CD14-positive monocyte (primary cell): ENCODE measurements around the gene CCL28. TPM values are rescaled to one million over a fixed set of nuclear protein-coding genes. Genes with fewer than 3 reads are reported as not detected.

ENCODE experiments used
- DNase-seq, 3 donors: peaks; one replicate each; pipeline ENCODE4 v3.0.0-alpha.2; 2011 to 2022
- H2AFZ ChIP-seq: 2 replicates; pipeline ENCODE4 v1.6.0; 2012; ENCODE audit warnings: mild to moderate bottlenecking, low read depth, low read length, inconsistent platforms; ENCODE audit not compliant: insufficient read depth, poor library complexity, severe bottlenecking
- H3K27ac ChIP-seq, 2 donors: 1 replicate in 1 of 2; 2 replicates in 1 of 2; pipeline ENCODE4 v1.5.1; 2012 to 2013; ENCODE audit warnings: low read length in 2 of 2, control low read depth in 1 of 2, inconsistent platforms in 1 of 2, low read depth in 1 of 2, mild to moderate bottlenecking in 1 of 2
- H3K27me3 ChIP-seq, 2 donors: one replicate each; pipeline versions ENCODE4 v1.6.0 to v1.6.1; 2011 to 2013; ENCODE audit warnings: low read length in 2 of 2; ENCODE audit not compliant: control insufficient read depth in 2 of 2, insufficient read depth in 2 of 2
- H3K36me3 ChIP-seq, 2 donors: replicated peaks in 1 of 2; 1 replicate in 1 of 2; 2 replicates in 1 of 2; pipeline versions ENCODE4 v1.5.1 to v1.6.1; 2012 to 2013; ENCODE audit warnings: low read length in 2 of 2, control low read depth in 1 of 2, inconsistent platforms in 1 of 2, mild to moderate bottlenecking in 1 of 2; ENCODE audit not compliant: insufficient read depth in 2 of 2, control insufficient read depth in 1 of 2
- H3K4me1 ChIP-seq, 2 donors: 1 replicate in 1 of 2; 2 replicates in 1 of 2; pipeline versions ENCODE4 v1.5.1 to v1.6.1; 2012 to 2013; ENCODE audit warnings: low read length in 2 of 2, control low read depth in 1 of 2, inconsistent platforms in 1 of 2, mild to moderate bottlenecking in 1 of 2, moderate library complexity in 1 of 2; ENCODE audit not compliant: insufficient read depth in 2 of 2, control insufficient read depth in 1 of 2
- H3K4me2 ChIP-seq: replicated peaks from 2 replicates; pipeline ENCODE3; 2012; ENCODE audit warnings: low read length, moderate library complexity, mild to moderate bottlenecking; ENCODE audit not compliant: poor library complexity, severe bottlenecking; ENCODE audit errors: extremely low read depth
- H3K4me3 ChIP-seq, 3 experiments: fragments of 200-600 bp in 1 of 3; sonication (generic) in 1 of 3; replicated peaks in 1 of 3; 1 replicate in 2 of 3; 2 replicates in 1 of 3; pipeline ENCODE4 v1.5.1; 2011 to 2013; ENCODE audit warnings: low read length in 3 of 3, mild to moderate bottlenecking in 3 of 3, control low read depth in 2 of 3, low read depth in 2 of 3, inconsistent platforms in 1 of 3, moderate library complexity in 1 of 3
- H3K79me2 ChIP-seq: 2 replicates; pipeline ENCODE4 v1.6.0; 2012; ENCODE audit warnings: mild to moderate bottlenecking, control low read depth, inconsistent platforms, low read length, moderate library complexity; ENCODE audit not compliant: insufficient read depth
- H3K9ac ChIP-seq: 2 replicates; pipeline ENCODE4 v1.6.0; 2017; ENCODE audit warnings: low read length, mild to moderate bottlenecking; ENCODE audit not compliant: insufficient read depth, poor library complexity, severe bottlenecking
- H3K9me3 ChIP-seq, 2 donors: replicated peaks in 1 of 2; 1 replicate in 1 of 2; 2 replicates in 1 of 2; pipeline versions ENCODE4 v1.5.1 to v1.6.1; 2012 to 2013; ENCODE audit warnings: low read length in 2 of 2, control low read depth in 1 of 2; ENCODE audit not compliant: control insufficient read depth in 1 of 2, insufficient read depth in 1 of 2
- H4K20me1 ChIP-seq: 2 replicates; pipeline ENCODE4 v1.6.0; 2012; ENCODE audit warnings: mild to moderate bottlenecking, low read length, control low read depth, moderate library complexity; ENCODE audit not compliant: insufficient read depth
- H3K27ac Mint-ChIP-seq, 7 donors: one replicate each; pipeline ENCODE4 v1.8.0; 2020; ENCODE audit warnings: mild to moderate bottlenecking in 7 of 7, mixed read lengths in 7 of 7, moderate library complexity in 6 of 7, inconsistent platforms in 2 of 7
- H3K27me3 Mint-ChIP-seq, 3 donors: one replicate each; pipeline ENCODE4 v1.8.0; 2021 to 2022; ENCODE audit warnings: low read depth in 3 of 3, mild to moderate bottlenecking in 3 of 3, mixed read lengths in 3 of 3, moderate library complexity in 3 of 3, inconsistent platforms in 1 of 3
- H3K36me3 Mint-ChIP-seq, 2 donors: one replicate each; pipeline ENCODE4 v1.8.0; 2020; ENCODE audit warnings: mixed read lengths in 2 of 2, inconsistent platforms in 1 of 2, mild to moderate bottlenecking in 1 of 2
- H3K4me1 Mint-ChIP-seq: one replicate; pipeline ENCODE4 v1.8.0; 2020; ENCODE audit warnings: mild to moderate bottlenecking, mixed read lengths
- H3K4me3 Mint-ChIP-seq, 2 donors: one replicate each; pipeline ENCODE4 v1.8.0; 2020; ENCODE audit warnings: mild to moderate bottlenecking in 2 of 2, mixed read lengths in 2 of 2, moderate library complexity in 1 of 2
- H3K9me3 Mint-ChIP-seq, 7 donors: one replicate each; pipeline ENCODE4 v1.8.0; 2020 to 2022; ENCODE audit warnings: mixed read lengths in 7 of 7, mild to moderate bottlenecking in 6 of 7, moderate library complexity in 6 of 7, inconsistent platforms in 2 of 7
- CTCF ChIP-seq: fragments of 200-600 bp; IDR thresholded peaks from one replicate; pipeline ENCODE4 v1.8.0; 2022; ENCODE audit warnings: antibody characterized with exemption, mild to moderate bottlenecking
- WGBS: methylation state at CpG from one replicate; pipeline ENCODE4 v1.1.5; 2013; ENCODE audit warnings: missing lambda C conversion rate; ENCODE audit not compliant: insufficient coverage; 5-methylcytosine and 5-hydroxymethylcytosine counted together
- intact Hi-C, 2 donors: fragments of 100-400 bp; cut with micrococcal nuclease; formaldehyde crosslinking; loops; one replicate each; pipeline versions ENCODE4 v1.15.0 to v1.15.1; 2023
- polyA plus RNA-seq, 3 donors: library from polyadenylated mRNA; depleted of rRNA in 1 of 3; unstranded in 2 of 3; stranded (reverse) in 1 of 3; fragments of 300-500 nt in 2 of 3; fragments of >200 nt in 1 of 3; fragmentation: Illumina TruSeq in 2 of 3; gene quantifications; 1 replicate in 2 of 3; 2 replicates in 1 of 3; pipeline ENCODE4 v1.2.3, GENCODE V29; 2012 to 2021

CCL28 gene
- polyA plus RNA-seq, 3 donors: 0.10 to 0.51 (median 0.32) TPM

GRCh38 chr5:43422143-43422542 lies 10.0 kb upstream of the CCL28 start:
- H4K20me1 ChIP-seq: no peaks in the 10 kb centered on the region
- H3K36me3 Mint-ChIP-seq: no peaks in the 10 kb centered on the region
- no peaks in the 10 kb centered on the region for H3K4me1 Mint-ChIP-seq
- no peaks in the 10 kb centered on the region for H3K4me1 ChIP-seq
- no peak for TF ChIP-seq CTCF
- H3K79me2 ChIP-seq: no peaks in the 10 kb centered on the region
- peaks cover 0 to 4% (median 0%) of the 10 kb centered on the region in 3 donors for H3K27me3 Mint-ChIP-seq
- no peak overlapping the region for H3K27ac Mint-ChIP-seq
- H3K4me2 ChIP-seq: no peak overlapping the region
- no peak overlapping the region for H3K4me3 Mint-ChIP-seq
- no peak for DNase-seq
- no peak overlapping the region for H2AFZ ChIP-seq
- no peaks in the 10 kb centered on the region for H3K9me3 ChIP-seq
- no peaks in the 10 kb centered on the region for H3K9me3 Mint-ChIP-seq
- H3K4me3 ChIP-seq: no peak overlapping the region
- no peaks in the 10 kb centered on the region for H3K36me3 ChIP-seq
- WGBS: no CpG with 5 or more reads among the region's 2 CpGs
- no peak overlapping the region for H3K9ac ChIP-seq
- no peaks in the 10 kb centered on the region for H3K27me3 ChIP-seq
- intact Hi-C loops: no loop called here
- no peak overlapping the region for H3K27ac ChIP-seq

GRCh38 chr5:43421450-43422133 lies 9.4 kb upstream of the CCL28 start:
- Mint-ChIP-seq H3K36me3 (no peaks in the 10 kb centered on the region), H3K27ac (no peak overlapping the region), H3K9me3 (no peaks in the 10 kb centered on the region), H3K4me3 (no peak overlapping the region), H3K4me1 (no peaks in the 10 kb centered on the region), H3K27me3 (peaks cover 0 to 3% (median 0%) of the 10 kb centered on the region in 3 donors)
- Histone ChIP-seq H3K9me3 (no peaks in the 10 kb centered on the region), H3K4me2 (no peak overlapping the region), H3K79me2 (no peaks in the 10 kb centered on the region), H3K4me3 (no peak overlapping the region), H4K20me1 (no peaks in the 10 kb centered on the region), H3K36me3 (no peaks in the 10 kb centered on the region), H3K9ac (no peak overlapping the region), H3K27ac (no peak overlapping the region), H3K27me3 (no peaks in the 10 kb centered on the region), H2AFZ (no peak overlapping the region), H3K4me1 (no peaks in the 10 kb centered on the region)
- WGBS: 100% methylated on average over 2 of the region's 7 CpGs
- intact Hi-C loops: no loop called here
- DNase-seq: no peak
- no peak for TF ChIP-seq CTCF
